HG02610 (cell line): ENCODE results near the gene TNFSF10.

Experiments used
- ATAC-seq: cut with Tn5 transposase; IDR thresholded peaks from one replicate; pipeline ENCODE4 v1.9.1; 2021; ENCODE audit warnings: mild to moderate bottlenecking, moderate library complexity; ENCODE audit not compliant: unreplicated experiment

TNFSF10 gene

DNA sequence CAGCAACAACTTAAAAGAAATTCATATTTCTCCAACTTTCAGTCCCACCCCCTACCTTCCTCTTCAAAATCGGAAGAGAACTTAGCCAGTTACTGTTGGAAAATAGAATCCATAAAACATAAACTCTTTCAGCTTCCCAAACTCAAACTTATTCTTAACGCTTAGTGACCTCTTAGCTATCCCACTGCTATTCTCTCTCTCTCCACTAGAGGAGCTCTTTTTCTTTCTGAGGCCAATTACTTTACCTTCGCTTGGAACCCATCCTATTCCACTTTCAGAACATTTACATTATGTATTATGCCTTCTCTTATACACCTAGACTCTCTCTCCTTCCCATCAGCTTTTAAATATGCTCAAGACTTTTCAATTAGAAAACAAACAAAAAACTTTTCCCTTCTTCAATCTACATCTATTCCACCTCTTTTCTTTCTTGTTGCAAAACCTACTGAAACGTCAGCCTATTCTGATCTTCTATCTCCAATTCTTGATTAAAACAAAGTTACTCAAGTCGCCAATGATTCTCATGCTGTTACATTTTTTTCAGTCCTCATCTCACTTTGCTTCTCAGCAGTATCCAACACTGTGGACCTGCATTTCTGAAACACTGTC is 61.6 kb downstream of the TNFSF10 start:
- ATAC-seq = no peak

DNA sequence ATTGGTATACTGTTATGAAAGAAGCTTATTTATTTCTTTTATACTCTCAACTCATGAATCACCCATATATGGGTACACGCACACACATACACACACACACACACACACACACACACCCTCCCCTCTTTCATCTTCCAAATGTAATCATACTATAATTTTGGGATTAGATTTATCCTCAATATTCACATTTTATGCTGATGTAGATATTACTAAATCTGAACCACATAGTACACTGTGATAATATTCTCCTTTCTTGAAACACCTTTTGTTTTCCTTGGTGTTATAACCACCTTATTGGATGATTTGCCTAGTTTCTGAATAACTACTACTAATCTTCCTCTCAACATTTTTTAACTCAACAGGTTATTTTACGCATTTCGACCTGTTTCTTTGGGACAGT is 66.8 kb downstream of the TNFSF10 start:
- ATAC-seq = no peak
